ENCODE data around the gene PRPF39.
A peak's percentile ranks its signal among the peaks of the same experiment; 100 is the strongest.
"Not testable (repeated sequence)": the region's sequence is repeated elsewhere in the genome, so short reads cannot be mapped to it uniquely, and the experiment has no call there.

The PRPF39 gene

DNA sequence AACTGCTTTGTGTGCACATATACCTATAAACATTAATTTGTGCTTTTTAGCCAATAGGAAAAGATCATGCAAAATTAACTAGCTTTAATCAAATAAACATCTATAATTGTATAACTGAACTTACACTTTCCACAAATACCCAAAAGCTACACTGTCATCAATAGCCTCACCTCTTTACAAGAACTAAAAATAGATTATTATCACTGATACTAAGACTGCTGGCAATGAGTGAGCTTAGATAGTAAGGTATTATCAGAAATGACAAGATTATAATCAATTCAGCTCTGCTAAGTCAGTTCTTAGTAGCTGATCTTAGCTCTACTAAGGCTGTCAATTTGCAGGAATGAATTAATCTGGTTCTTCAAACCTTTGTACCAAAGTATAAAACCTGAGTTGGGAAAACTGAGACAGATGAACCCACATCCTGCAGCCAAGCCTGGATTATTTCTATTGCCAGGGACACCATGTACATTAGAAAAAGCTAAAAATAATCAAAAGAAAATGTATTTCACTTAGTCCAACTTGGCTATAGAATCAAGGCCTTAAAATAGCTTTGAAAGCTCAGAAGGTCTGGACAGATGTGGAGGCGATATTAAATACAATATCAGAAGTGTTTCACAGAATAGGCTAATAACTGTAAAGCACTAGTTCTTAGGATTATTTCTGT, 45.2 kb downstream of the PRPF39 start:
- no peak for DNase-seq (ENCODE audit: low read depth, low spot score)
- H3K4me3 ChIP-seq (ENCODE audit: low read length), result no peak overlapping the region

- H3K4me3 ChIP-seq (ENCODE audit: low read length), result peak overlapping the region; percentile 68
- no peak for DNase-seq (ENCODE audit: low read depth, low spot score)
Measured at GRCh38 chr14:45133683-45134050, 49.8 kb downstream of the PRPF39 start.

GRCh38 chr14:45134051-45134958, 50.4 kb downstream of the PRPF39 start, which contains the start of gene FKBP3:
Gene FKBP3, minus strand, starts transcription at chr14:45134481. Its CDS starts 25 bp downstream, at chr14:45134456.
- peak within 1 kb of the TSS; percentile 68 for H3K4me3 ChIP-seq (ENCODE audit: low read length)
- peak; percentile 99 for DNase-seq (ENCODE audit: low read depth, low spot score)

- no peak for DNase-seq (ENCODE audit: low read depth, low spot score)
- H3K4me3 ChIP-seq (ENCODE audit: low read length), result peak overlapping the region; percentile 68
Measured at GRCh38 chr14:45135156-45135555, 51.2 kb downstream of the PRPF39 start.

DNA sequence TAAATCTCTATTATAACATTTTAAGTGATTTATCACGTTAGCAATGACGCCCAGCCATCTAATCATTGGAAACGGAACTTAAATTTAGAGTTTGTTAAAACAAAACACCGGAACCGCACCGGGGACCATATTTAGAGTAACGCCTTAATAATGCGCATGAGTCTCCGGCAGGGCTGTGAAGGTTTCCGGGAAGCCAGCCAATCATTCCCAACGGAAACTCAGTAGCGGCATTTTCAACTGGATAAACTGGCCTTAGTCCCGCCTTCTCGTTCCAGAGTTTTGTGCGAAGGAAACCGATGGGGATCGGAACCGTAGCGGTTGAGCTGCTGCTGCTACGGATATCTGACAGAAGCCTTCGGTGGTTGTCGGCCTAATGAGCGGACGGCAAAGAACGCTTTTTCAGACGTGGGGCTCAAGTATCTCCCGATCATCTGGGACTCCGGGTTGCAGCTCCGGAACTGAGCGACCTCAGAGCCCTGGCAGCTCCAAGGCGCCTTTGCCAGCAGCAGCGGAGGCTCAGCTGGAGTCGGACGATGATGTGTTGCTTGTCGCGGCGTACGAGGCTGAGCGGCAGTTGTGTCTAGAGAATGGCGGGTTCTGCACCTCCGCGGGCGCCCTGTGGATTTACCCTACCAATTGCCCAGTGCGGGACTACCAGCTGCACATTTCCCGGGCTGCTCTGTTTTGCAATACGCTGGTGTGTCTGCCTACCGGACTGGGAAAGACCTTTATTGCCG, 51.9 kb downstream of the PRPF39 start, which contains the start of gene FANCM:
Gene FANCM, plus strand, starts transcription at position 272 of the 737 bp plus-strand sequence. Its CDS starts 102 bp downstream, at position 374.
- H3K4me3 ChIP-seq (ENCODE audit: low read length), result peak within 1 kb of the TSS; percentile 68
- peak; percentile 99 for DNase-seq (ENCODE audit: low read depth, low spot score)

DNA sequence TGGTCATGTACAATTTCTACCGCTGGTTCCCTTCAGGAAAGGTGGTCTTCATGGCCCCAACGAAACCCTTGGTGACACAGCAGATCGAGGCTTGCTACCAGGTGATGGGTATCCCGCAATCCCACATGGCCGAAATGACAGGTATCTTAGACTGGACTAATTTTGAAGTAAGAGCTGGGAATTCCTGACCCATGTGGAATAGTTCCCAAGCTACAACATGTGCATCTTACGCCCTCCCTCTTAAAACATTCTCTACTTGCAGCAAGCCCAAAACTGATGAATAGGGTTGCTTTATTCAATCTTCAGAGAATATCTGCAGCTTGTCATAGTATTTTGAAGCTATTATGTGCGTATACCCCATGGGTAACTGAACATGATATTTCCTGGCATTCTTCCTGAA, 52.5 kb downstream of the PRPF39 start:
- peak overlapping the region; percentile 68 for H3K4me3 ChIP-seq (ENCODE audit: low read length)
- no peak for DNase-seq (ENCODE audit: low read depth, low spot score)

DNA sequence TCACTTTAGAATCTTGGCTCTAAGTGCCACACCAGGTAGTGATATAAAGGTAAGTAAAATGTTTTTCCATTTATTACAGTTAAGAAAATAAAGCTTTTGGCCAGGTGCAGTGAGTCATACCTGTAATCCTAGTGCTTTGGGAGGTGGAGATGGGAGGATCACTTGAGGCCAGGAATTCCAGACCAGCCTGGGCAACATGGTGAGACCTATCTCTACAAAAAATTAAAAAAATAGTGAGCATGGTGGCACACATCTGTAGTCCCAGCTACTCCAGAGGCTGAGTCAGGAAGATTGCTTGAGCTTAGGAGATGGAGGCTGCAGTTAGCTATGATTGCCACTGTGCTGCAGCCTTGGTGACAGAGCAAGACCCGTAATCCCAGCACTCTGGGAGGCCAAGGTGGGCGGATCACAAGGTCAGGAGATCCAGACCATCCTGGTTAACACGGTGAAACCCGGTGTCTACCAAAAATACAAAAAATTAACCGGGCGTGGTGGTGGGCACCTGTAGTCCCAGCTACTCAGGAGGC, 56.8 kb downstream of the PRPF39 start:
- no peak for DNase-seq (ENCODE audit: low read depth, low spot score)
- H3K4me3 ChIP-seq (ENCODE audit: low read length), result no peak overlapping the region

- H3K4me3 ChIP-seq (ENCODE audit: low read length), result not testable (repeated sequence)
Measured at GRCh38 chr14:45142083-45142482, 58.2 kb downstream of the PRPF39 start.

GRCh38 chr14:45144658-45145057, 60.7 kb downstream of the PRPF39 start:
- no peak for DNase-seq (ENCODE audit: low read depth, low spot score)
- no peak overlapping the region for H3K4me3 ChIP-seq (ENCODE audit: low read length)

More at GRCh38 chr14:45142083-45142482, 58.2 kb downstream of the PRPF39 start:
- DNase-seq (ENCODE audit: low read depth, low spot score), result not testable (repeated sequence)

- DNase-seq (ENCODE audit: low read depth, low spot score), result no peak
- no peak overlapping the region for H3K4me3 ChIP-seq (ENCODE audit: low read length)
Measured at GRCh38 chr14:45145214-45145613, 61.3 kb downstream of the PRPF39 start.

DNA sequence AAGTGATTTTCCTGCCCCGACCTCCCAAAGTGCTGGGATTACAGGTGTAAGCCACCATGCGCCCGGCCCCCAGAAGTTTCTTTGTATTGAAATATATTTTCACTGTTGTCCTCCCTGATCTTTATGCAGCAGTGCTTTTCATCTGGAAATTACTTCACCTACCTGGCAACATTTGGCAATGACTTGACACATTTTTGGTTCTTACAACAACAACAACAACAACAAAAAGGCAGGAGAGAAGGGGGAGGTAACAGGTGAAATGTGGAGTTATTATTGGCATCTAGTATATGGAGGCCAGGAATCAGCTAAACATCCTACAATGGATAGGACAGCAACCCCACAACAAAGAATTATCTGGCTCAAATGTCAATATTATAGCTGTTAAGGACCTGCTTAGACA, 65.7 kb downstream of the PRPF39 start:
- DNase-seq (ENCODE audit: low read depth, low spot score), result no peak
- no peak overlapping the region for H3K4me3 ChIP-seq (ENCODE audit: low read length)

- no peak for DNase-seq (ENCODE audit: low read depth, low spot score)
- H3K4me3 ChIP-seq (ENCODE audit: low read length), result no peak overlapping the region
Measured at GRCh38 chr14:45150386-45150890, 66.5 kb downstream of the PRPF39 start.

- no peak for DNase-seq (ENCODE audit: low read depth, low spot score)
- no peak overlapping the region for H3K4me3 ChIP-seq (ENCODE audit: low read length)
Measured at GRCh38 chr14:45156067-45156466, 72.2 kb downstream of the PRPF39 start.
